Peyer's patch (tissue), 4 donors: ENCODE measurements around the gene WDR35. TPM values are rescaled to one million over a fixed set of nuclear protein-coding genes. Genes with fewer than 3 reads are reported as not detected.

ENCODE experiments used
- DNase-seq, 3 donors: peaks; one replicate each; pipeline ENCODE4 v3.0.0-alpha.2; 2017 to 2019
- H3K27ac ChIP-seq, 4 donors: fragments of 200-600 bp; sonication (generic); one replicate each; pipeline ENCODE4 v1.5.1; 2016 to 2019
- H3K27me3 ChIP-seq, 2 donors: fragments of 200-600 bp; sonication (generic); one replicate each; pipeline ENCODE4 v1.5.1; 2019
- H3K36me3 ChIP-seq, 3 donors: fragments of 200-600 bp; sonication (generic); one replicate each; pipeline ENCODE4 v1.5.1; 2016 to 2019
- H3K4me1 ChIP-seq, 4 donors: fragments of 200-600 bp; sonication (generic); one replicate each; pipeline ENCODE4 v1.5.1; 2016 to 2019
- H3K4me3 ChIP-seq, 4 donors: fragments of 200-600 bp; sonication (generic); 1 replicate in 3 of 4; 2 replicates in 1 of 4; pipeline ENCODE4 v1.5.1; 2016 to 2019; ENCODE audit warnings: mild to moderate bottlenecking in 1 of 4
- H3K9me3 ChIP-seq, 4 donors: fragments of 200-600 bp; sonication (generic); one replicate each; pipeline ENCODE4 v1.5.1; 2016 to 2019; ENCODE audit warnings: mild to moderate bottlenecking in 1 of 4
- CTCF ChIP-seq, 6 experiments: fragments of 450-650 bp in 4 of 6; fragments of 200-600 bp in 2 of 6; sonication (generic) in 1 of 6; IDR thresholded peaks; one replicate each; pipeline ENCODE4 v1.5.1; 2017 to 2019; ENCODE audit warnings: antibody characterized with exemption in 6 of 6, mild to moderate bottlenecking in 3 of 6, moderate library complexity in 1 of 6
- POLR2A ChIP-seq, 2 donors: fragments of 450-650 bp; IDR thresholded peaks; one replicate each; pipeline ENCODE4 v1.5.1; 2017; ENCODE audit warnings: antibody characterized with exemption in 2 of 2, mild to moderate bottlenecking in 2 of 2, moderate library complexity in 2 of 2
- total RNA-seq, 4 donors: library from RNA; depleted of rRNA; stranded (reverse); fragments of >200 nt; gene quantifications; one replicate each; pipeline ENCODE4 v1.1.0, GENCODE V29; 2016

WDR35 gene
- total RNA-seq, 4 donors from 2014 or later, result 3.4 to 4.1 (median 3.8) TPM

GRCh38 chr2:19949071-19949470 lies 40.8 kb downstream of the WDR35 start:
- Histone ChIP-seq H3K27ac (no peak overlapping the region), H3K27me3 (no peaks in the 10 kb centered on the region), H3K4me3 (no peak overlapping the region), H3K4me1 (no peaks in the 10 kb centered on the region), H3K36me3 (no peaks in the 10 kb centered on the region), H3K9me3 (no peaks in the 10 kb centered on the region)
- TF ChIP-seq CTCF (IDR thresholded peaks at IDR 0.05) (no peak), POLR2A (IDR thresholded peaks at IDR 0.05) (no peak)
- DNase-seq, result no peak

DNA sequence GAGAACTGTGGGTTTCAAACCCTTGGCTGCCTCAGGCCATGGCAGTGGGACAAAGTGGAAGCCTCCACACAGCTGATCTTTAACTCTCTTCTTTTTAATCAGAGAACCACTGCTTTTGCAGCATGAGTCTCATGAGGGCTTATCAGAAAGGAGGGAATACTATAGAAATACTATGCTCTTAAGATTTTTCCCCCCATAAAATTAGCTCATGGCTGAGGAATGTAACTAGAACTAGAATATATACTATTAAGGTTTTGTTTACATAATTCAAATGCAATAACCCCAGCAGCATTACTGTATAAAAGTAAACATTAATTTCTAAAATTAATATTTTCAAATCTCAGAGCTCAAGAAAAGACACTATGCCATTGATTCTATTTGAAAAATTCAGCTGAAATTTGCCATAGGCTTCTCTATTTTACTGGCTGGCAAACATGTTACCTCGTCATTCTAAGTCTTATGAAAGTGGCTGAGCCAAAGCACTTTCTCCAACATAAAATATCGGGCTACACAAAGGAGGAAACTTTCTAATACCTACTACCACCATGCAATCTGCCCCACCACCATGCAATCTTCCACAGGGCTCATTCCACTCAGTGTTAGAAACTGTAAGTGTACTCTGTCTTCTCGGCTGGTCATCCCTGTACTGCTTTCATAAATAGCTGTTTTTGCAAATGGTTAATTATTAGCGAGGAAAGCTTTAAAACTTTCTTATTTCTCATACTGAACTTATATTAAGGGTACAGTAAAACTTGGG lies 42.5 kb downstream of the WDR35 start:
- Histone ChIP-seq H3K27me3 (no peaks in the 10 kb centered on the region), H3K9me3 (no peaks in the 10 kb centered on the region), H3K27ac (no peak overlapping the region), H3K4me1 (no peaks in the 10 kb centered on the region), H3K4me3 (no peak overlapping the region), H3K36me3 (no peaks in the 10 kb centered on the region)
- no peak for TF ChIP-seq CTCF (IDR thresholded peaks at IDR 0.05)
- TF ChIP-seq POLR2A (IDR thresholded peaks at IDR 0.05), result no peak
- DNase-seq, result no peak

DNA sequence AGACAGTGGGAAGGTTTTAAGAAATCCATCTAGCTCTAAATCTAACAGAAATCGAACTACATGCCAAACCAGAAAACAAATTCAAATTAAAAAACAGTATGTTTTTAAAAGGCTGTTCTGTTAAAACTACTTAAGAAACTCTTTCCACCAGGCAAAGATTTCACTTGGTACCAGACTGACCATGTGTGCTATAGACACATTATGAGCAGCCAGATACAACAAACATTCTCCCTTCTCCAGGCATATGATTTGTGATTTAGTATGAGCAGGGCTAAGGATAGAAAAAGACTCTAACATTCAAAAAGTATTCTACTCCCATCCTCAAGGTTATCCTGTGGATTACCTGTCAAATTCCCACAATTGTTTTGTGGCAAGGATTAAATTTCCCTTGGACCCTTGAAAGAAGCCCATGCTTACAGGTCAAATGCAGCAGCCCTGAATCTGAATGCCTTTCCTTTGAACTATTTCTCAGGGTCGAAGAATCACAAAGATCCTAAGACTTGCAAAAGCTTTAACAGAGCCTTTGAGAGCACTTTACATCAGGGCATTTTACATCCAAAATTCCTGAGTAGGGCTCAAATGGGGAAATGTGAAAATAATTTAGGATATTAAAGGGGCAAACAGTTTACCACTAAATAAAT lies 45.6 kb downstream of the WDR35 start:
- TF ChIP-seq POLR2A (IDR thresholded peaks at IDR 0.05), result no peak
- TF ChIP-seq CTCF (IDR thresholded peaks at IDR 0.05), result no peak
- no peaks in the 10 kb centered on the region for H3K4me1 ChIP-seq
- H3K4me3 ChIP-seq, result no peak overlapping the region
- no peak overlapping the region for H3K27ac ChIP-seq
- no peaks in the 10 kb centered on the region for H3K9me3 ChIP-seq
- no peak for DNase-seq
- H3K27me3 ChIP-seq, result no peaks in the 10 kb centered on the region
- no peaks in the 10 kb centered on the region for H3K36me3 ChIP-seq

GRCh38 chr2:19943189-19943588 lies 46.7 kb downstream of the WDR35 start:
- H3K27ac ChIP-seq, result no peak overlapping the region
- no peaks in the 10 kb centered on the region for H3K36me3 ChIP-seq
- TF ChIP-seq POLR2A (IDR thresholded peaks at IDR 0.05) (no peak), CTCF (IDR thresholded peaks at IDR 0.05) (no peak)
- no peak for DNase-seq
- H3K4me3 ChIP-seq, result no peak overlapping the region
- no peaks in the 10 kb centered on the region for H3K4me1 ChIP-seq
- no peaks in the 10 kb centered on the region for H3K27me3 ChIP-seq
- no peaks in the 10 kb centered on the region for H3K9me3 ChIP-seq

DNA sequence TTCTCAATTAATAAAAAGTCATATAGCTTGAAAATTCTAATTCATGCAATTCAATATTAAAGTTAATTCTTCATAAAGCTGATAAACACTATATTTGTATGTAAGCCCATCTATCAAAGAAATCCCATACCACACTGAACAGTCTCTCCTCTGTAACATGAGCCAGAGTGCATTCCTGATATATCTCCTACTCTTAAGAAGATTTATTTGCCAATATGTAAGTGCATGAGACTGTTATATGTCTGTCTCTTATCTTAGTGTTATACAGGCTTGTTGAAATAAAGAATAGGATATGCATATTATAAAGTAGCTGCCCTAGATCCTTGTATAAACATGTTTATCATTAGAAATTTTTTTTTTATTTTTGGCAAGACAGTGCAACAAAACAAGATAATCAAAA lies 47.7 kb downstream of the WDR35 start:
- Histone ChIP-seq H3K4me3 (no peak overlapping the region), H3K27me3 (no peaks in the 10 kb centered on the region), H3K9me3 (no peaks in the 10 kb centered on the region), H3K27ac (no peak overlapping the region), H3K36me3 (peaks cover 0 to 6% (median 0%) of the 10 kb centered on the region in 3 donors), H3K4me1 (no peaks in the 10 kb centered on the region)
- DNase-seq, result no peak
- TF ChIP-seq CTCF (IDR thresholded peaks at IDR 0.05) (no peak), POLR2A (IDR thresholded peaks at IDR 0.05) (no peak)
